H1 (cell line): ENCODE data around the gene RASSF4. TPM values are rescaled to one million over a fixed set of nuclear protein-coding genes. Genes with fewer than 3 reads are reported as not detected.

Experiments used
- FOSL1 ChIP-seq: IDR thresholded peaks from 2 replicates; pipeline ENCODE4 v1.6.1; 2011; ENCODE audit warnings: mild to moderate bottlenecking, low read depth, low read length, moderate library complexity; ENCODE audit not compliant: insufficient read depth
- HDAC6 ChIP-seq: IDR thresholded peaks from one replicate; pipeline ENCODE4 v1.7.1; 2012; ENCODE audit warnings: low read depth, mild to moderate bottlenecking, inconsistent platforms, low read length, moderate library complexity
- KDM4A ChIP-seq: IDR thresholded peaks from one replicate; pipeline ENCODE4 v1.7.1; 2012; ENCODE audit warnings: low read depth, mild to moderate bottlenecking, moderate library complexity, low read length, inconsistent platforms; ENCODE audit not compliant: severe bottlenecking
- POLR2A ChIP-seq, 2 experiments: IDR thresholded peaks; 1 replicate in 1 of 2; 2 replicates in 1 of 2; pipeline ENCODE4 v1.6.1; 2011; ENCODE audit warnings: low read depth in 2 of 2, low read length in 2 of 2, mild to moderate bottlenecking in 2 of 2; ENCODE audit errors: control extremely low read depth in 1 of 2
- SIN3A ChIP-seq, 2 experiments: IDR thresholded peaks in 1 of 2; conservative IDR thresholded peaks in 1 of 2; 2 replicates each; pipeline ENCODE4 v1.6.1; 2011 to 2012; ENCODE audit warnings: low read length in 2 of 2, improper control_type of control experiment in 1 of 2, low read depth in 1 of 2, mild to moderate bottlenecking in 1 of 2
- SIX5 ChIP-seq: IDR thresholded peaks from 2 replicates; pipeline ENCODE4 v1.6.1; 2011; ENCODE audit warnings: mild to moderate bottlenecking, low read depth, low read length
- SP4 ChIP-seq: IDR thresholded peaks from 2 replicates; pipeline ENCODE4 v1.6.1; 2012; ENCODE audit warnings: low read length, inconsistent platforms
- polyA plus RNA-seq, 7 experiments: library from polyadenylated mRNA; depleted of rRNA in 3 of 7; stranded (reverse) in 5 of 7; unstranded in 2 of 7; fragments of >200 nt in 5 of 7; fragments of 200-250 nt in 2 of 7; gene quantifications; 1 replicate in 5 of 7; 2 replicates in 1 of 7; 4 replicates in 1 of 7; pipeline versions ENCODE4 v1.2.1 to v1.2.3, GENCODE V29; 2011 to 2013; ENCODE audit warnings: missing spikeins in 2 of 7, mixed read lengths in 2 of 7
- total RNA-seq: library from RNA; stranded (reverse); fragmentation: NEBNext Ultra II Directional; extraction: Animal tissue kit (Norgen Biotek cat#: 25700); gene quantifications from 2 replicates; pipeline ENCODE4 v1.2.1, GENCODE V29; 2021

Gene RASSF4
- total and polyA plus RNA-seq, 2 of the 8 experiments (the other 6 are each of a cell fraction or from before 2014, with no cell fraction given), result 14.3 to 14.5 TPM

- no peak for TF ChIP-seq HDAC6
- no peak for TF ChIP-seq SIN3A (conservative IDR thresholded peaks at IDR 0.05 in 1 of 2, IDR thresholded peaks at IDR 0.05 in 1 of 2; ENCODE audit: low read depth in 1 of 2, low read length in 2 of 2)
- no peak for TF ChIP-seq SP4
- no peak for TF ChIP-seq SIX5
- TF ChIP-seq FOSL1, result no peak
- TF ChIP-seq POLR2A (IDR thresholded peaks at IDR 0.05; ENCODE audit: control extremely low read depth in 1 of 2, low read depth in 2 of 2, low read length in 2 of 2), result no peak
- no peak for TF ChIP-seq KDM4A
Measured at GRCh38 chr10:44966816-44967509, 7.4 kb downstream of the RASSF4 start (continued).
